NCI-H146 treated with DMSO at 0.1 percent for 48 hours (cell line): Measurements from ENCODE around the gene ANAPC15.
A peak's percentile ranks its signal among the peaks of the same experiment; 100 is the strongest.

Source experiments
- DNase-seq: peaks from one replicate; lab custom pipeline; 2025; ENCODE audit not compliant: unreplicated experiment; lab: John Stamatoyannopoulos, UW

Gene ANAPC15

DNA sequence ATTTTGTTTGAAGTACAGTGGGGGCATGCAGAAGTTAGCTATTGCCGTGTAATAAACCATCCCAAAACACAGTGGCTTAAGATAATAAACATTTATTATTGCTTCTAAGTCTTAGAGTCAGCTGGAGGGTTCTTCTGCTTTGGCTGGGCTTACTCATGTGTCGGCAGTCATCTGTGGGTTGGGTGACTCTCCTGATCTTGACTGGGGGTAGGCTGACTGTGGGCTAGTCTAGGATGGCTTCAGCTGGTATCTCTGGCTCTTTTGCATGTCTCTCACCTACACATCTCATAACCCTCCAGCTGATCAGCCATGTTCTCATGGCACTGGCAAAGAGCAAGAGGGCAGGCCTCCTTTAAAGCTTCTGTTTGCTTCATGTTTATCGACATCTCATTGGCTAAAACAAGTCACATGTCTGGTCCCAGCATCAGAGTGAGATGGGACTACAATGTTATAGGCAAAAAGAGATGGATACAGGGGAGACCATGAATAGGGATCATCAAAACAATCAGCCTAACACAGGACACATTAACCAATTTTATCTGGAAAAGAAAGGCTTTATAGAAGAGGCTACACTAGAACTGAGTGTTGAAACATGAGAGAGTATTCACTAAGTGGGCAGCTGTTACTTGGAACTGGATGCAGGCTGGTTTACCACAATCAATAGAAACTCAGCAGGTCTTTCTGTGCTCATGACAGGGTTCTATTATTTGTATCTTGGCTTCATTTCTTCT, 26.7 kb downstream of the ANAPC15 start:
- peak; percentile 50 for DNase-seq

DNA sequence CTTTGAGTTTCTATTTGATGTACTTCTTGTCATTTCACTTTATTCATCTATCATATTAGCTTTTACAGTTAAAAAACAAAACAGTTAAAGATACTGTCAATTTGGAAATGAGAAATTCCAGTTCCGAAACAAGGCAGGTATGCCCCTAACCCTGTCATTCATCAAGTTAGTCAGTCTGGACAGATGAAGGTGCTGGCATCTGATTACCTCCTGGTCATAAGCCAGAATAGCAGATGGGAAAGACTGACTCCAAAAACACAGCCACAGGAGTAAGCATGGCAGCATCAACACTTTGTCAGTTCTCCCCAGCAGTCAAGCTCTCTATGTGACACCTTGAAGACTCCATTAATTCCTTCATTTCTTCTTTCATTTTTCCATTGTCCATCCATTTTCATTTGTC, 27.5 kb downstream of the ANAPC15 start:
- DNase-seq, result no peak

- DNase-seq, result no peak
Observed at GRCh38 chr11:72084076-72084475, 28.4 kb downstream of the ANAPC15 start.

GRCh38 chr11:72083414-72083813, 29.1 kb downstream of the ANAPC15 start:
- no peak for DNase-seq

- no peak for DNase-seq
Observed at GRCh38 chr11:72081821-72082453, 30.6 kb downstream of the ANAPC15 start.

- DNase-seq, result no peak
Observed at GRCh38 chr11:72081184-72081644, 31.3 kb downstream of the ANAPC15 start.

GRCh38 chr11:72080326-72081183, 31.9 kb downstream of the ANAPC15 start, which contains the start of the genes LRRC51 and NUMA1:
Gene LRRC51 (plus strand): TSS chr11:72080850. CDS start chr11:72089084, 8,234 bp downstream.
Gene NUMA1 (minus strand): TSS chr11:72080542. CDS start chr11:72035943, 44,599 bp downstream.
- DNase-seq, result peak; percentile 99

GRCh38 chr11:72079819-72080325, 32.6 kb downstream of the ANAPC15 start:
- DNase-seq, result peak; percentile 57

- DNase-seq, result no peak
Observed at GRCh38 chr11:72078477-72078876, 34.0 kb downstream of the ANAPC15 start.

DNA sequence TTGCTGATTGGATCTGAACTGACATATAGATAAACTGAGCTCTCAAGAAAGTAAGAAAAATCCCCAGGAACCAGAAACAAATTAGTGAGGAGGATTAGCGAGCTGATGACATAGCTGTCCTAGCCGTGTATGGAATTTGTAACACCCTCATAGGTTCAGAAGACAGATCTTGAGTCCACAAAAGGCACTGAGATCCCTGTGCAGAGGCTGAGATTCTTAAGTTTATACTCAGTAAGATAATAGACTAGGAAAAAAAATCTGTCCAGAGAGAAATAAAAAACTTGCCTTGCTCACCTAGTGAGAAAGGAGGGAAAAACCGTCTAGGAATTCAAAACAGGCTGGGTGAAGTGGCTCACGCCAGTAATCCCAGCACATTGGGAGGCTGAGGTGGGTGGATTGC, 36.7 kb downstream of the ANAPC15 start:
- DNase-seq, result no peak

DNA sequence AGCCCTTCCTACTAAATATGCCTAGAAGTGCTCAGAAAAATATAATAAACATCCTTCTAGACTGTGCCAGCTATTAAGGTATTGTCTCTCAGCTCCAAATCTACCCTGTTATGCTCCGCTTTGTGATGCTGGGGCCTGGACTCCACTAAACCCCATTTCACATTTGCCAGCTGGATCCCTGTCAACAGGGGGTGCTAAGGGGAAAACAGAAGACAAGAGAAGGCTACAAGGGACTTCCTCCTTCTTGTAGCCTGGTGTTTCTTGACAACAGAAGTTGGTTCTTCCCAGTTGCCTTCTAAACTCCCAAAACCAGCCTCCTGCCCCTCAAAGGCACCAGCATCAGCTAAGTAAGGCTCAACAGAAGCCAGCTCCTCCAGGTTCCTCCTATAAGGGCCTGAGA, 37.4 kb downstream of the ANAPC15 start:
- DNase-seq, result no peak

- DNase-seq, result no peak
Observed at GRCh38 chr11:72072348-72072747, 40.1 kb downstream of the ANAPC15 start.

DNA sequence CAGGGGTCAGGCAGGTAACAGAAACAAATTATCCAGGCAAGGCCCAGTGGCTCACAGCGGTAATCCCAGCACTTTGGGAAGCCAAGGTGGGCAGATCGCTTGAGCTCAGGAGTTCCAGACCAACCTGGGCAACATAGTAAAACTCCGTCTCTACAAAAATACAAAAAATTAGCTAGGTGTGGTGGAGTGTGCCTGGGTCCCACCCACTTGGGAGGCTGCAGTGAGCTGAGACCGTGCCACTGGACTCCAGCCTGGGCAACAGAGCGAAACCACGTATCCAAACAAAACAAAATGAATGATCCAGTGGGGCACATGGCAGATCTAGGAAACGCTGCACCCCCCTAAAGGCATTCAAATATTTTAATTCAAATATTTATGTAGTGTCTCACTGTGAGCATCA, 42.0 kb downstream of the ANAPC15 start:
- DNase-seq, result no peak

GRCh38 chr11:72069787-72070251, 42.7 kb downstream of the ANAPC15 start:
- no peak for DNase-seq

DNA sequence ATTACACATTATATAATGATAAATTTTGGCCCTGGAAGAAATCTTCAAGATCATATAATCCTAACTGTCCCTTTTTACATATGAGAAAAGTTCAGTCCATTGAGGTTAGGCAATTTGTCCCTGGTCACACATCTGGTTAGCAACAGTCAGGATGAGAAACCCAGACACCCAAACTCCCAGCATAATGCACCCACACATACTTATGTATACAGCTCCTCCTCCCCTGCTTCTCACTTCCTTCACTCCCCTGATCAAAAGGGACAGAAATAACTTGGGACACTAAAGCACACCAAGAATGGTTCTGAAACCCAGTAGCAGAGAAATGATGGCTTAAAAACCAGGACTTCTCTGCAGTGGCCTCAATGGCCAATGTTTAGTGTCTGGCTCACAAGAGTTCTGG, 43.3 kb downstream of the ANAPC15 start:
- DNase-seq, result no peak

GRCh38 chr11:72067676-72068075, 44.8 kb downstream of the ANAPC15 start:
- DNase-seq, result no peak

- DNase-seq, result no peak
Observed at GRCh38 chr11:72067266-72067665, 45.2 kb downstream of the ANAPC15 start.

DNA sequence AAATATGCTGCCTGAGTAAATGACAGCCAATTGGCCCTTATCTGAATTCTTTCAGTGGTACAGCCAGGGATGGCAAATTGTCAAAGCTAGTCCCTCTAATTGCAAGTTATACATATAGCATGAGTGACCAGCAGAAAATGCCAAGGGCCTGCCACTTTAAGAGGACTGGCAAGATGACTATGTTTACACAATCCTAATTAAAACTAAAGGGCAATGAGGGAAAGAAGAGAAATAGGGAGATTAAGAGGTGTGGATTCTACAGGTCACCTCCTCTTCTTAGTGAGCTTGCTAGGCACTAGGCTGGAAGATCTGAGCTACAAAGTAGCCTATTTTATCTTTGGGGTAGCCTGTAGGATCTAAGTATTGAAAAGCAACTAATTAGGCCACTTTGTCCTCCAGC, 45.6 kb downstream of the ANAPC15 start:
- DNase-seq, result no peak

- DNase-seq, result no peak
Observed at GRCh38 chr11:72061739-72062396, 50.6 kb downstream of the ANAPC15 start.
